Keratinocyte (primary cell): ENCODE data around the gene ZNF765. TPM values are rescaled to one million over a fixed set of nuclear protein-coding genes. Genes with fewer than 3 reads are reported as not detected.

Experiments used
- DNase-seq: peaks from one replicate; pipeline ENCODE4 v3.0.0-alpha.2; 2011; ENCODE audit warnings: low read depth, missing footprints, low spot score
- FAIRE-seq: peaks from 2 replicates; lab custom pipeline; 2011; peaks lifted over from hg19 to GRCh38; lab: Jason Lieb, UNC
- H2AFZ ChIP-seq: 2 replicates; pipeline ENCODE4 v1.6.0; 2012; ENCODE audit warnings: low read length, control low read depth, inconsistent platforms; ENCODE audit not compliant: control insufficient read depth
- H3K27ac ChIP-seq: 2 replicates; pipeline ENCODE4 v1.5.1; 2011; ENCODE audit warnings: low read length; ENCODE audit not compliant: control insufficient read depth, insufficient read depth
- H3K27me3 ChIP-seq: 3 replicates; pipeline ENCODE4 v1.6.0; 2011; ENCODE audit warnings: low read length; ENCODE audit not compliant: control insufficient read depth, insufficient read depth; ENCODE audit errors: extremely low read depth
- H3K36me3 ChIP-seq, 2 experiments: 2 replicates in 1 of 2; 3 replicates in 1 of 2; pipeline ENCODE4 v1.5.1; 2011; ENCODE audit warnings: low read length in 2 of 2, mild to moderate bottlenecking in 1 of 2; ENCODE audit not compliant: control insufficient read depth in 2 of 2, insufficient read depth in 2 of 2; ENCODE audit errors: extremely low read depth in 1 of 2
- H3K4me1 ChIP-seq: 3 replicates; pipeline ENCODE4 v1.5.1; 2011; ENCODE audit warnings: low read length; ENCODE audit not compliant: control insufficient read depth, insufficient read depth; ENCODE audit errors: extremely low read depth
- H3K4me2 ChIP-seq: 3 replicates; pipeline ENCODE4 v1.6.0; 2011; ENCODE audit warnings: low read depth, low read length; ENCODE audit not compliant: control insufficient read depth, insufficient read depth; ENCODE audit errors: extremely low read depth
- H3K4me3 ChIP-seq, 3 experiments: fragments of 200-600 bp in 1 of 3; sonication (generic) in 1 of 3; 2 replicates in 2 of 3; 3 replicates in 1 of 3; pipeline ENCODE4 v1.5.1; 2011 to 2016; ENCODE audit warnings: low read length in 3 of 3, mild to moderate bottlenecking in 3 of 3, control low read depth in 2 of 3, inconsistent platforms in 1 of 3, low read depth in 1 of 3, mixed read lengths in 1 of 3, mixed run types in 1 of 3, moderate library complexity in 1 of 3; ENCODE audit not compliant: control insufficient read depth in 2 of 3, insufficient read depth in 2 of 3; ENCODE audit errors: extremely low read depth in 1 of 3
- H3K79me2 ChIP-seq: 2 replicates; pipeline ENCODE4 v1.6.0; 2012; ENCODE audit warnings: low read length; ENCODE audit not compliant: control insufficient read depth, insufficient read depth
- H3K9ac ChIP-seq: 3 replicates; pipeline ENCODE4 v1.6.0; 2011; ENCODE audit warnings: low read length; ENCODE audit not compliant: control insufficient read depth, insufficient read depth; ENCODE audit errors: extremely low read depth
- H3K9me1 ChIP-seq: 3 replicates; pipeline ENCODE4 v1.6.0; 2011; ENCODE audit warnings: low read length; ENCODE audit not compliant: control insufficient read depth, insufficient read depth; ENCODE audit errors: extremely low read depth
- H3K9me3 ChIP-seq: 2 replicates; pipeline ENCODE4 v1.5.1; 2012; ENCODE audit warnings: low read depth, low read length; ENCODE audit not compliant: control insufficient read depth
- H4K20me1 ChIP-seq: 3 replicates; pipeline ENCODE4 v1.6.0; 2011; ENCODE audit warnings: low read length; ENCODE audit not compliant: control insufficient read depth, insufficient read depth; ENCODE audit errors: extremely low read depth
- CTCF ChIP-seq, 3 experiments: IDR thresholded peaks in 1 of 3; conservative IDR thresholded peaks in 1 of 3; optimal IDR thresholded peaks in 1 of 3; 2 replicates in 2 of 3; 3 replicates in 1 of 3; pipeline versions ENCODE3 to v1.5.1; 2011; ENCODE audit warnings: low read length in 3 of 3, mild to moderate bottlenecking in 3 of 3, moderate library complexity in 2 of 3, control low read depth in 1 of 3, inconsistent platforms in 1 of 3; ENCODE audit not compliant: insufficient read depth in 2 of 3; ENCODE audit errors: extremely low read depth in 1 of 3
- EZH2 ChIP-seq: IDR thresholded peaks from one replicate; pipeline ENCODE4 v1.6.1; 2012; ENCODE audit warnings: inconsistent platforms, mild to moderate bottlenecking, low read length, moderate library complexity
- dilution Hi-C: fragments of 300-500 bp; cut with MboI; formaldehyde crosslinking; loops from one replicate; pipeline ENCODE4 v1.7.0; 2020; ENCODE audit warnings: low sequenced_read_pairs; ENCODE audit not compliant: extremely low pct_ligation_motif_present
- polyA plus RNA-seq, 5 experiments: library from polyadenylated mRNA; depleted of rRNA in 3 of 5; stranded (reverse) in 3 of 5; stranded (forward) in 1 of 5; unstranded in 1 of 5; fragments of >200 nt; gene quantifications; 1 replicate in 1 of 5; 2 replicates in 3 of 5; 3 replicates in 1 of 5; pipeline versions ENCODE4 v1.2.1 to v1.2.3, GENCODE V29; 2011 to 2012; ENCODE audit warnings: missing spikeins in 2 of 5, low read depth in 1 of 5, low replicate concordance in 1 of 5

Gene ZNF765
- polyA plus RNA-seq, 1 donor (not counting 4 experiments of a cell fraction or from before 2014, with no cell fraction given), result 5.2 TPM

GRCh38 chr19:53388168-53388567 lies 6.8 kb upstream of the ZNF765 start:
- DNase-seq (no peak), FAIRE-seq (no peak)
- Histone ChIP-seq H3K36me3 (no peaks in the 10 kb centered on the region), H3K79me2 (no peaks in the 10 kb centered on the region), H3K9ac (no peak overlapping the region), H3K9me1 (no peaks in the 10 kb centered on the region), H4K20me1 (no peaks in the 10 kb centered on the region), H3K9me3 (peaks cover 17% of the 10 kb centered on the region), H2AFZ (no peak overlapping the region), H3K27me3 (no peaks in the 10 kb centered on the region), H3K27ac (no peak overlapping the region), H3K4me2 (no peak overlapping the region), H3K4me3 (no peak overlapping the region), H3K4me1 (no peaks in the 10 kb centered on the region)
- no peak for TF ChIP-seq CTCF (optimal IDR thresholded peaks at IDR 0.05 in 1 of 3, IDR thresholded peaks at IDR 0.05 in 1 of 3, conservative IDR thresholded peaks at IDR 0.05 in 1 of 3; ENCODE audit: extremely low read depth in 1 of 3, insufficient read depth in 2 of 3, low read length in 3 of 3)
- TF ChIP-seq EZH2, result no peak
- dilution Hi-C loops, result no loop called here

GRCh38 chr19:53388904-53389303 lies 6.0 kb upstream of the ZNF765 start:
- Histone ChIP-seq H3K9me3 (peaks cover 14% of the 10 kb centered on the region), H3K9ac (no peak overlapping the region), H3K79me2 (no peaks in the 10 kb centered on the region), H3K4me1 (no peaks in the 10 kb centered on the region), H3K9me1 (no peaks in the 10 kb centered on the region), H3K4me2 (no peak overlapping the region), H4K20me1 (no peaks in the 10 kb centered on the region), H3K27ac (no peak overlapping the region), H2AFZ (no peak overlapping the region), H3K27me3 (no peaks in the 10 kb centered on the region), H3K36me3 (no peaks in the 10 kb centered on the region), H3K4me3 (no peak overlapping the region)
- FAIRE-seq (no peak), DNase-seq (no peak)
- TF ChIP-seq CTCF (optimal IDR thresholded peaks at IDR 0.05 in 1 of 3, IDR thresholded peaks at IDR 0.05 in 1 of 3, conservative IDR thresholded peaks at IDR 0.05 in 1 of 3; ENCODE audit: extremely low read depth in 1 of 3, insufficient read depth in 2 of 3, low read length in 3 of 3) (no peak), EZH2 (no peak)
- dilution Hi-C loops, result no loop called here
